ENCODE results near the gene CELSR2.
A peak's percentile ranks its signal among the peaks of the same experiment; 100 is the strongest.
"Not testable (repeated sequence)": the region's sequence is repeated elsewhere in the genome, so short reads cannot be mapped to it uniquely, and the experiment has no call there.

CELSR2 gene

DNA sequence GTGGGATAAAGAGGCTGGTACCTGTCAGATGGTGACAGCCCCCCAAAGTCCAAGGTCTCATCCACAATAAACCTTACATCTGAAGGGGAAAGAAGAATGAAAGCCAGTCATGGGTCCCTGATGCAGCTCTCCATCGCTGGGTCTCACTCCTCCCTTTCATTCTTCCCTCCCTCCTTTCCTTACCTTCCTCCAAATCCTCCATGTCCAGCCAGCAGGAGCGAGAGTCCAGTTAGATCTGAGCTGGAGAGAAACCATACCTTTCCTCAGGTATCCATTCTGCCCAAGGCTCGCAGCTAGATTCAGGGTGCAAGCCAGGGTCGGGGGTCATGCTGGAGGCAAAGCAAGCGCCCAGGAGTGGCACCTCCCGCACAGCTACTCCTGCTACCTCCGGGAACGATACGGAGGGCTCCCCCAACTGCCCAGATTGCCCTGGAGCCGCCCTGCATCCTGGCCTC is 33.2 kb downstream of the CELSR2 start:
- no peak for DNase-seq

DNA sequence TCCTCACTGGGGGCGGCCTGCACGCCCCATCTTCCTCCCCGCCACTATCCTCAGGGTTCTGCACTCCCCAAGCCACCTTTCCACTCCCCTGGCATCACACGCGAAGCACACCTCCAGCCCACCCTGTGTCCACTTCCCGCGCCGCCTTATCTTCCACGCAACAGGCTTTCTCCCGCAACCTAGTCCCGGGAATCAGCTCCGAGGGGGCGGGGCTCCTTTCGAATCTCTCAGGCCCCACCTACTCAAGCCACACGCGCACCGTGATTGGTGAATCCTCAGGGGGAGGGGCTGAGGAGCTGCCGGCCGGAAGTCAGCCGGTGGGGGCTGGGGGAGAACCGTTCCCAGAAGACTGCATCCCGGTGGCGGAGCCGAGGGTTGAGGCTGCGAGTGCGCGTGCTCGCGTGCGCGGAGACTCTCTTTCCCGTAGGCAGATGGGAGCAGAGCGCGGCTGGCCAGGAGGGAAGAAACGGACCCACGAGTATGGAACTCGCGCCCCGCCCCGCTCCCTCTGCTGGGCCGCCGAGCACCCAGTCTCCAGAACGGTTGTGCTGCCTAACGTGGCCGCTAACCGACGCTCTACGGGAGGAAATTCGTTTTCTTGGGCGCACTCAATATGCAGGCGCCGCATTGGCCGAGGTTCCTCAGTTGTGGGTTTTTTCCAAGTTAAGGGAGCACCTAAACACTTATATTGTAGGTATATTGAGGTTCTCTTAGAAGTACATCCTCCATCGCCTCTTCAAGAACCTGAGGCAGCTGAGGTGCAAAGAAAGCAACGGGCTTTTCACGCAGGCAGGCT is 33.8 kb downstream of the CELSR2 start, which contains the start of gene PSRC1:
Gene PSRC1, minus strand, starts transcription at position 194 of the 796 bp plus-strand sequence.
- peak; percentile 91 for DNase-seq

DNA sequence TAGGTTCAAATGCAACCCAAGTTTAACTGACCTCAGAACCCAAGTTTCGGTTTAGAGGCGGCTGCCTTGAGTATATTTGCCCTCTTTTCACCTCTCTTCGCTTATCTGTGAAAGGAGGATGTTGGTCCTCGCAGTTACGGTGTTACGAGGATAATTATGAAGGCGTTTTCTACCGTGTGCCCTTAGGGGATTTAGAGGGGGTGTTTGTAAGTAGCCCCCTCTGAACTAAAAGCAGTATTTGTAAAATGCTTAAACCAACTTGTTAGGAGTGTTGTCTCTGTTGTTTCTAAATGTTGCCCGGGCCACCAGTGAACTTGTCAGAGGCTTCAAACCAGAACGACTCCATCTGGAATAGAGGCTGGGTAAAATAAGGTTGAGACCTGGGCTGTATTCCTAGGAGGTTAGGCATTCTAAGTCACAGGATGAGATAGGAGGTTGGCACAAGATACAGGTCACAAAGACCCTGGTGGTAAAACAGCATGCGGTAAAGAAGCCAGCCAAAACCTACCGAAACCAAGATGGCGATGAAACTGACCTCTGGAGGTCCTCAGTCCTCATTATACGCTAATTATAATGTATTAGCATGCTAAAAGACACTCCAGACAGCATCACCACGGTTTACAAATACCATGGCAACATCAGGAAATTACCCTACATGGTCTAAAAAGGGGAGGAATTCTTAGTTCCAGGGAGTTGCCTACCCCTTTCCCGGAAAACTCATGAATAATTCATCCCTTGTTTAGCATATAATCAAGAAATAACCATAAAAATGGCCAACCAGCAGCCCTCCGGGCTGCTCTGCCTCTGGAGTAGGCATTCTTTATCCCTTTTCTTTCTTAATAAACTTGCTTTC is 34.6 kb downstream of the CELSR2 start:
- no peak for DNase-seq

- DNase-seq = not testable (repeated sequence)
These were observed 37.4 kb downstream of the CELSR2 start for GRCh38 chr1:109286762-109287161.

DNA sequence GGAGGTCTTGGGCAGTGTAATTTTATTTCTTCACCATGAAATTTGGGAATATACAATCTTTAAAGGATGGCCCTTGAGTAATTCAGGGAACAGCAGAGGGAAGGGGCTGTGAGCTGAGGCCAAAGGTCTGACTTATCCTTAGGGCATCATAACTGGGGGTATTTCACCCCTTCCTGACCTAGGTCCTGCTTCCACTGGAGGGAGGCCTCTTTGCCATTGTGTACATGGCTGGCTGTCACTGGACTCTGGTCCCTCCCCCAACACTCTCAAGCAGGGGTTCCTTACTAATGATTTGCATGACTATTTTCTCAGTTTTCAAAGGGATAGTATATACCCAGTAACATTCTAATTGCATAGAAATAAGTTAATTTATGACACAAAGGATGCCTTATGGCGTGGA is 40.8 kb downstream of the CELSR2 start:
- DNase-seq = no peak

- no peak for DNase-seq
These were observed 41.7 kb downstream of the CELSR2 start for GRCh38 chr1:109290998-109291397.

DNA sequence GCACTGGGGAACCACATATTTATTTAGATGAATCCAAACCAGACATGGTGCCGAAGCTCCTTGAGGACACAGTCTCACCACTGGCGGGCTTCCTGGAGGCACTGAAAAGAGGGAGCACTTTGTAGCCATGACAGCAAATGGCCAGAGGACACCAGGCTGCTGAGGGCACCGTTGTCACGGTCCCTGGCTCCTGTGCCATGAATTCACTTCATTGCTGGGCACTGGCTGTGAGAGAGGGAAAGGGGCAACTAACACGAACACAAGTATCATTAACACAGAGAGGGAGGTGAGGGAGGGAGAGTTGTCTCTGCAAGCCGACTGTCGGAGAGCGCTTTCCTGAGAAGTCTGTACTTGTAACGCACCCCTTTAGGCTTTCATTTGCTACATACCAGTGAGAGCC is 43.0 kb downstream of the CELSR2 start:
- no peak for DNase-seq

DNA sequence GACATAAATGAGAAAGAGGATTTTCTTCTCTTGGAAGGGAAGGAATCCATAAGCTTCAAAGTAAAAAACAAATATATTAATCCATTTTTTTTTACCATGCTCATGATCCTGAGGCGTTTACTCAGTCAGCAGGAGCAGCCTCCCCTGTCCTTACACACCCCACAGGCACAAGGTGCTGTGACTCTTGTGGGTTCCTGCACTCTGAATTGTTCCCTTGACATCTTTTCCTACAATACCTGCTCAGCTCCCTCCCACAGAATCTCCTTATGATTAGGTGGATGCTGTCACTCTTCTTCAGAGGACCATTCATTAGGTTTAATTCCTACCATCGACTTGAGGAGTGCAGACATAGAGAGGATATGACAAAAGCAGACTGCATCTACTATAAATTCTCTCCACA is 43.7 kb downstream of the CELSR2 start:
- no peak for DNase-seq

GRCh38 chr1:109294481-109294880 is 45.1 kb downstream of the CELSR2 start:
- no peak for DNase-seq

DNA sequence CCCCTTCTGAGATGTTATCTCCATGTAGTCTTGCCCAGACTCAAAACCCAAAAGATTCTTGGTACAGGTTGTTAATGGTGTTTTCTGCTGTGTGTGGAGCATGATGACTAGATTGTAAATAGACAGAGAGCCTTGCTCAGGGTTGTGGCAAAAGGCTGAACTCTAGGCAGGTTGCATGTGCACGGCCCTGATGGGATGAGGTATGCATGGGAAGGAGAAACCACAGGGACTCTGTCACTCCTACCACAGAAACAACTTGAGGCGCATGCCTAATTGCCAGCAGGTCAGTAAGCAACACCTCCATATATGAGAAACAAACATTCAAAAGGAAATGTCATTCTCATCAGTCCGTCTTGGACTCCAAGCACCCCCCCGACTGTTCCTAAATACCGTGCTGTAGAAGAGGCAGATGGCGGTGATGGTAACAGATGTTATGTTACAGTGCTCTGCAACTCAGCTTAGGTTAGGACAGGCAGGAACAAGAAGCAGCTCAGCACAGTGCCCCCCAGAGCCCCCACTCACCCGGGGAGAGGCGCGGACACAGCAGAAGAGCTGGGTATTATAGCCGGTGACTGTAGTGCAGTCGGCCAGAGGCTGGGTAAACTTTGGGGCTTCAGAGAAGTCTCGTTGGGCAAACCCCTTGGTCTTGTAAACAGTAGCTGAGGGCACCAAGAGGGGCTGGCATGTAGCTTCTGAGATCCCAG is 46.5 kb downstream of the CELSR2 start:
- DNase-seq = no peak

DNA sequence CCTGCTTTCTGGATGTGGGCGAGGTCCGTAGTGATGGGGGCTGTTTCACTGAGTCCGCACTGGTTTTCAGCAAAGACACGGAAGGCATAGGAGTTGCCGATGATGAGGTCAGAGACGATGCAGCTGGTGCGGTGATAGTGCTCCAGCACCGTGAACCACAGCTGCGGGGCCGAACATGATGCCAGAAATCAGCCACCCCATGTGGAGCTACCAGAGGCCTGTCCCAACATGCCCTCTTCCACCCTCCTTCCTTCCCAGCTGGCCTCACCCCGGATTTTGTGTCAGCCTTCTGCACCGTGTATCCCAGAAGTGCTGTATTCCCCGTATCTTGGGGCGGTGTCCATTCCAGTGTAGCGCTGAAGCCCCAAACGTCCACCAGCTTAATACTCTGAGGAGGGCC is 47.4 kb downstream of the CELSR2 start:
- no peak for DNase-seq

- DNase-seq = no peak
These were observed 49.6 kb downstream of the CELSR2 start for GRCh38 chr1:109298666-109299557.

GRCh38 chr1:109299558-109300343 is 50.4 kb downstream of the CELSR2 start:
- DNase-seq = no peak

GRCh38 chr1:109300650-109301151 is 51.4 kb downstream of the CELSR2 start:
- no peak for DNase-seq

- no peak for DNase-seq
These were observed 52.5 kb downstream of the CELSR2 start for GRCh38 chr1:109301874-109302273.

DNA sequence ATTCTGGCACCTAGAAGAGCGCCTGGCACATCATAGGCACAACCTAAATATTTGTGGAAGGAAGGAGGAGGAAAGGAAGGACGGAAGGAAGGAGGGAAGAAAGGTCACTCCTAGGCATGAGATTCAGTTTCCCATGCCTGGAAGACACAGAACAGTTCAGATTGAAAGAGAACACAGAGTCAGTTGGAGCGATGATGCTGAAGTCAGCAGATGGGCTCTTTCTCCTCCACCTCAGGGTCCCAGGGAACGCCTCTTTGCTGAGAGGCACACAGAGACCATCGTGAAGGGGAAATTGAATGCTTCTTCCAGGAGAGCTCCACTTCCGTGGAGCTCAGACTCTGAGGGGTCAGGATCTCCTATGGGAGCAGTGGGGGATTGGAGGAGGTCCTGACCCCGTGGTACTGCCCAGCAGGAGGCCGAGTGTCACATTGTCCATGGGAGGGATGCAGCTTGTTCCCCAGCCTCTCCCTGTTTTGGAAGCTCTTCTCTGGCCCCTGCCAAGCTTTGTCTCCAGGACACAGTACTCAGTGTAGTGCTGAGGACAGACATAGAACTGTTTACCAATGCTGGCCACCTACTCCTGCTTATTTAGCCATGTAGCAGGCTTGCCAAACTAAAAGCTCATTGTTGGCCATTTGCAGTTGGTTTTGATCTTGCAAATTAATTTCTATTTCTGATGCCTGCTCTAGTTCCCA is 55.0 kb downstream of the CELSR2 start:
- DNase-seq = no peak

DNA sequence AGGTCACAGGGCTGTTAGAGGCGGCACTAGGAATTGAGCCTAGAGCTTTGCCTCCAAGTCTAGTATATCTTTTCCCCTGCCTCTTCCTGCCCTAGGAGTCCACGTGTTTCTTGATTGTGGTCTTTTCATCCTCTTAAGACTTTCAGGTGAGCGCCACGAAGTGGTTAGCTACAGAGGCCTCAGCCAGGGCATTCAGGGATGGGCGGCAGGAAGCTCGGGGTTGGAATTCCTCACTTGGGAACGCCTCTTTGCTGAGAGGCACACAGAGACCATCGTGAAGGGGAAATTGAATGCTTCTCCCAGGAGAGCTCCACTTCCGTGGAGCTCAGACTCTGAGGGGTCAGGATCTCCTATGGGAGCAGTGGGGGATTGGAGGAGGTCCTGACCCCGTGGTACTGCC is 56.7 kb downstream of the CELSR2 start:
- not testable (repeated sequence) for DNase-seq

DNA sequence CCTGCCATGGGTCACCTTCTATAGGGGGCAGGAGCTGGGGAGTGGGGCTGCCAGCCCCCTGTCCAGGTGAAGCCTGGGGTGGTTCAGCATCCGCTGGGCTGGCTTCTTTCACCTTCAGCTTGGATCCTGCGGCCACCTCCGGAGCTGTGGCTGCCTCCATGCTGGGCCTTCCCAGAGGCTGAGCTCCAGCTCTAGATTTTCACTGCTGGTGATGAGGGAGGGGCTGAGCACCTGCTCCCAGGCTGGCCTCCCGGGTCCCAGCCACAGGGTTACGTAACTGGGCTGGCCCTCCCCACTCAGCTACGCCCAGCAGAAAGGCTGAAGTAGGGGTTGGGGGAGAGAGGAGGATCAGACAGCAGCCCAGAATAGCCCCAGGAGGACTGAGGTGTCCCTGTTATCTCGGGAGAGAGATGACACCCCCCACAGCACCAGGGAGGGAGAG is 57.5 kb downstream of the CELSR2 start, which contains the start of gene MYBPHL:
Gene MYBPHL, minus strand, starts transcription at position 180 of the 442 bp plus-strand sequence. Its CDS starts 20 bp downstream, at position 160.
- no peak for DNase-seq

DNA sequence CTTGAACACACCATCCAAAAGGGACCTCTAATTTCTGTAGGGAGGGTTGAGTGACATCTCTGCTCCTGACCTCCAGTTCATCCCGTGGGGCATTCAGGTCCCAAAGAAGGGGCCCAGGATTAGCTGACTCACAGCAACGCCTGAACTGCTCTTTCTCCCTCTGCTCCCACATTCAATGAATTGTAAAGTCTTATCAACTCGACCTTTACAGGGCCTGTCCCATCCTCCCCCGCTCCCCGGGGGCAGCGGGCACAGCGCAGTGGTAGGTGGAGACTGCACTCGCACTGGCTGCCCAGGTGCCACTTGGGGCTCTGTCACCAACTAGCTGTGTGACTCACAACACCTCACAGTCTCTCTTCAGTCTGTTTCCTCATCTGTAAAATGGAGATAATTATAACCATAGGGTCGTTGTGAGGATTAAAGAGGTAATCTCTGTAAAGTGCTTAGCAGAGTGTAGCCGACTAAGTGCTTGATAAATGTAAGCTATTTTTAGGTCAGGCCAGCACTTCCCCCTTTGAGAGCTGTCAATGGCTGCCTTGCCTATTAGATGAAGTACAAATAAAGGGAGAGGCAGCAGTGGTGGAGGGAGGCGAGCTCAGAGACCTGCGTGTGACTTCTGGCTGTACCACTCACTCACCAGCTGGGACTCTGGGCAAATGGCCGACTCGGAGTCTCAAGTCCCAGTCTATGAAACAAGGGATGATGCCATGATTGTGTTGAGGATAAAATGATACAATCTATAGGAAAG is 58.1 kb downstream of the CELSR2 start:
- no peak for DNase-seq

- no peak for DNase-seq
These were observed 60.0 kb downstream of the CELSR2 start for GRCh38 chr1:109309347-109309746.

Data from CD4-positive, alpha-beta T cell treated with Interleukin-21 for 1 hour (primary cell).